ENCODE measurements around the gene IRAK1BP1.

GRCh38 chr6:78842953-78843352 is 24.4 kb upstream of the IRAK1BP1 start:
- TF ChIP-seq POLR2A (IDR thresholded peaks at IDR 0.05; ENCODE audit: low read depth) (no peak), POLR2AphosphoS5 (IDR thresholded peaks at IDR 0.05) (no peak), EP300 (IDR thresholded peaks at IDR 0.05) (no peak)
- TF ChIP-seq, protein P1, sequence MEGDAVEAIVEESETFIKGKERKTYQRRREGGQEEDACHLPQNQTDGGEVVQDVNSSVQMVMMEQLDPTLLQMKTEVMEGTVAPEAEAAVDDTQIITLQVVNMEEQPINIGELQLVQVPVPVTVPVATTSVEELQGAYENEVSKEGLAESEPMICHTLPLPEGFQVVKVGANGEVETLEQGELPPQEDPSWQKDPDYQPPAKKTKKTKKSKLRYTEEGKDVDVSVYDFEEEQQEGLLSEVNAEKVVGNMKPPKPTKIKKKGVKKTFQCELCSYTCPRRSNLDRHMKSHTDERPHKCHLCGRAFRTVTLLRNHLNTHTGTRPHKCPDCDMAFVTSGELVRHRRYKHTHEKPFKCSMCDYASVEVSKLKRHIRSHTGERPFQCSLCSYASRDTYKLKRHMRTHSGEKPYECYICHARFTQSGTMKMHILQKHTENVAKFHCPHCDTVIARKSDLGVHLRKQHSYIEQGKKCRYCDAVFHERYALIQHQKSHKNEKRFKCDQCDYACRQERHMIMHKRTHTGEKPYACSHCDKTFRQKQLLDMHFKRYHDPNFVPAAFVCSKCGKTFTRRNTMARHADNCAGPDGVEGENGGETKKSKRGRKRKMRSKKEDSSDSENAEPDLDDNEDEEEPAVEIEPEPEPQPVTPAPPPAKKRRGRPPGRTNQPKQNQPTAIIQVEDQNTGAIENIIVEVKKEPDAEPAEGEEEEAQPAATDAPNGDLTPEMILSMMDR (IDR thresholded peaks at IDR 0.05), result no peak
